HG02588 (cell line): ENCODE results near the gene ADM2.

Source experiments
- ATAC-seq: cut with Tn5 transposase; IDR thresholded peaks from one replicate; pipeline ENCODE4 v1.9.1; 2021; ENCODE audit warnings: mild to moderate bottlenecking, moderate library complexity; ENCODE audit not compliant: unreplicated experiment

Gene ADM2

DNA sequence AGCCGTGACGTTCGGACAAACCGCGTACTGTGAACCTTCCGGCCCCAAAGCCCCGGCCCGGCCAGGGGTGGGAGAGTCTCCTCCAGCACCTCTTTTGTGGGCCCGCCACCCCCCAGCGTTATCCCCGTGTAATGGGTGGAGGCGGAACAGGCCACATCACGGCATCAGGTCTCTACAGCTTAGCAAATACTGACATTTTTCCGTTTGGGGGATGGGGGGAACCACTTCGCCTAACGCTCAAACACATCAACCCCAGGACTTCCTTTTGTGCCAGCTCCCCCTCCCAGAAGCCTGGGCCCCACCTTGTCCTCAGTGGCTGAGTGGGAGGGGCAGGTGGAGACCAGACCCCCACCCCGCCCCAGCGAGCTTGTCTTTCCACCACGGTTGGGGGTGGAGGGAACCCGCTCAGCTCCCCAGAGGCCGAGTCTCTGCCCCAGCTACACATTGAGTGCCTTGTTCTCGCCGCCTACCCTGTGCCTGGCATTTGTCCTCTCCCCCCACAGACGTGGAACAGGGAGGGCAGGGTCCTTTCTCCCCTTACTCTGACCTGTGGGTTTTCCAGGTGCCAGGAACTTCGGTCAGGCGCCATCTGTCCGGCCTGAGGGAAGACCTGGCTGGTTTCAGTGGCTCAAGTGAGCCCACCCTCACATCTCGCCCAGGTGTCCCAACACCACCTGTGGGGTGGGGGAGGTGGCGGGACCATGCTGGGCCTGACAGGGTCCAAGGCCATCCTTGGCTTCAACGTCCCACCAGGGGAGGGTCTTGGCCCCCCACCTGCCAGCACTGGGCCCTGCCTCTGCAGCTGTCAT is 36.1 kb upstream of the ADM2 start:
- no peak for ATAC-seq

DNA sequence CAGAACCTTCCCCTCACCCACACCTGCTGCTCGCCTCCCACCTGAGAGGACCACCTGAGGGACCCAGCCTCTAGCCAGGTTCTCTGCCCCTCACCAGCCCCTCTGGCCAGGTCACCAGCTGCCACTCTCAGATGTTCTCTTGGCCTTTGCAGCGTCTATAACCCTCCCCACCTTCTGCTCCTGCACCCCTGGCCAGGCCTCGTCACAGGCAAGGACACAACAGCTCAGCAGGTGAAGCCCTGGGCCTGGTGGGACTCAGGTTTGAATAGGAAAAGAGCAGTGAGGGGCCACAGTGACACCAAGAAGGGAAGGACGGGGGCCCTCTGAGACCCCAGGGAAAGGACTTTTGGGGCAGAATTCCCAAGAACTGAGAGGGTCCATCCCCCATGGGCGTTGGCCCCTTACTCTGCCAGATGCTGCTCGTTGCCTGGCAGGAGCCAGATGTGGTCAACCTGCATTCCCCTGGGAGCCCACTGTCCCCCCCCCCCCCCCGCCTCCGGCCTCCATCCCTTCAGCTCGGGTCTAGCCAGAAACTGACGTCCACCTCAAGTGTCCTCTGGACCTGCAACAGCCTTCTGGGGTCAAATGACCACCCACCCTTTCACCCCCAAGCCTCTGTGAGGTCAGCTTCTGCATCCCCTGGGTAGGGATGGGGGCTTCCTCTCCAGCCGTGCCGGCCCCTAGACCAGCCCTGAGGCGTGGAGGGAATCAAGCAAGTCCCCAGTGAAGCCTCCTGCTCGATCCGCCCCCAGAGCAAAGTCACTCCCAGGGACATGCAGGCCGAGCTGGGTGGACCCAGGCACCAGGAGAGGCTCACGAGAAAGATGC is 35.2 kb upstream of the ADM2 start:
- no peak for ATAC-seq

DNA sequence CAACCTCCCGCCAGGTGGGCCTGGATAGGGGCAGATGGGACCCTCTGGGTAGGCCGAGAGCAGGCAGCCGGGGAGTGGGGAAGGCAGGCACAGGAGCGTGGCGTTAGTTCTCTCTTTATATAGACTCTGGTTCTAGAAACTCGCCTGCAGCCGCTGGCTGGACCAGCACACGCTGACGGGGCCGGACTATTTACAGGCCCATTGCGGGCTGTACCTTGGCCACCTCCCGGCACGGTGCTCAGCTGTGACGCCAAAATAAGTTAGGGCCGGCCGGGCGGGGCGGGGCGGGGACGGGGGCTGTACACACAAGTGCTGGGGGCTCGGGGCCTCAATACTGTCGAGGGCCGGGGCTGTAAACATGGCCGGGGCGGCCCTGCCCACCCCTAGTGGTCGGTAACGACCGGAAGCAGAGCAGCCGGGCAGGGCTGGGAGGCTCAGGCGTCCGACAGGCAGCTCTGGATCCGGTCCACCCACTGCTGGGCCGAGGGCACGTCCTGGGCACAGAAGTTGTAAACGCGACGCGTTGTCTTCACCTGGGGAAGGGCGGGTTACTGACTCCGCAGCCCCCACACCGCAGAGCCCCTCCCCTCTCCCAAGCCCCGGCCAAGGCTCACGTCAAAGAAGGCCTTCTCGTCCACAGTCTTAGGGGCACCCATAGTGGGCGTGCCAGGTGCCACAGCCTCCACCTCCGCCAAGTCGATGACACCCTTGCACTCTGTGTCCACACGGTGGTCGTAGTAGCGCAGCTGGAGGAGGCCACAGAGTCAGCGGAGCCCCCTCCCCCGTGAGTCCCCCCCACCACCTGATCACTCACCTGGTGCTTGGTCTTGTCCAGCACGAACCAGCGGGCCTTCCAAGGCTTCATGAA is 34.4 kb upstream of the ADM2 start:
- no peak for ATAC-seq

DNA sequence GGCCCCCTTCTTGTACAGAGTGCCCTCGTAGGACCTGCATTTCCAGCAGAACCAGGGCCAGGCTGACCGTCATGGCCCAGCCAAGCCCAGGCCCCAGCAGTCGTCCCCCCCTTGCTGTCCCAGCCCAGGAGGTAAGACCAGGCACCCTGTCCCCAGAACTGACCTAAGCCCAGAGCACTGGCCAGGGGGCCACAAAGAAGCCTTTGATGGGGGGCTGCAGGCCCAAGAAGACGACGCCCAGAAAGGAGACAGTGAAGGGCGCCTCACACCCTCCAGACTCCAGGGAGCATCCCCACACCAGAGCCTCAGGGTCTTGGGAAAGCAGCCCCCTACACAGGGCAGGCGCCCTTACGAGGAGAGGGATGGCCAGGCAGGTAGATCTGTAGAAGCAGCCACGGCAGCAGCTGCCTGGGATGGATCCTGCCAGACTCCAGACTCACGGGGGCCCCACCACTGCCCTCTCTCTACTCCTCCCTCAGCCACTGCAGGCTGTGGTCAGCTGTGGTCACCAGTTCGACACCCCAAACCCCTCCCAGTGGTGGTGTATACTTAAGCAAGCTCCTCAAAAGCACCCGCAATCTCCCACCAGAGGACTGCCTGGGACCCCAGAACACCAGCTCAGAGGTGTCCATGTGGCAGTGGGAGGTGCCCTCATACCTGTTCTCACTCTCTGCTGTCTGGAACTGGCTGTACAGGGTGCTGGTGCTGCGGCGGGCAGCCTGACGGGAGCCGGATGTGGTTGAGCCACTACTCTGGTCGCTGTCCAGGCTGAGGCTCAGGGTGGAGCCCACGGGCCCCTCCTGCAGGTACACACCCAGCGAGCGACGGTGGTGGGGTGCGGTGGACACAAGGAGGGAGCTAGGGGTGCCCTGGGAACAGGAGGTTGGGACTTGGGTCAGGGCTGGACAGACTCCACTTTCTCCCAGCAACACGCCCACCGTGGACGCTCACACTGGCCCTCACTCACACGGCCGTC is 33.5 kb upstream of the ADM2 start:
- no peak for ATAC-seq

DNA sequence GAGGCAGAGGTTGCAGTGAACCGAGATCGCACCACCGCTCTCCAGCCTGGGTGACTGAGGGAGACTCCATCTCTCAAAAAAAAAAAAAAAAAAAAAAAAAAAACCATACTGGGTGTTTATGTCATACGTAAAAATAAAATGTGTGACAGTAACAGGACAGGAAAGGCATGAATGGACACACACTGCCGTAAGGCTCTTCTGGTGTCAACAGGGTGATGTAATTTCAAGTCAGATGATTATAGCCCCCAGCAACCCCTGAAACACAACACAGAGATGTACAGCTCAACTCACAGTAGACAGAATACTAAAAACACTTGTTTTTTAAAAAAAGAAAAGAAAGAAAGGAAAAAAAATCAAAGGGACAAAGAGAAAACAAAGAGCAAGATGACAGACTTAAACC is 28.7 kb upstream of the ADM2 start:
- ATAC-seq, result no peak

DNA sequence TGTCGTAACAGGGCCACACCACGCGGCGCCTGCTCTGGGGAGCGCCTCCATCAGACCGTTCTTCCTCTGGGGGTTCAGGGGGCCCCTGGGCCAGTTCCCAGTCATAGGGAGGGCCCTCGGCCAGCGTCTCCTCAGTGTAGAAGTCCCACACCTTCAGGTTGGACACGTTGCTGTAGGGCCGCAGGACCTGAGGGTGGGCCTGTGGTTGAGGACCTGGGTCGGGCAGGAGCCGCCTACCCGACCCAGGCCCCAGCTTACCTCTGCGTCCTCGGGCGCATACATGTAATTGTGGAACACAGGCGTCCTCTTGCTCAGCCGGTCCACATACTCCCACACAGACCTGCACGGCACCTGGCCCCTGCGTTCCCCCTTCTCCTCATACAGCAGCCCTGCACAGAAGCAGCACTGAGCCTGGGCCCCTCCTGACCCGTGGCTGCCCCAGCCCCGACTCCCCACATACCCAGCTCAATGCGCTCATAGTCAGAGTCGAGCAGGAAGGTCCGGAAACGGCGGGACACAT is 26.7 kb upstream of the ADM2 start:
- ATAC-seq, result no peak

DNA sequence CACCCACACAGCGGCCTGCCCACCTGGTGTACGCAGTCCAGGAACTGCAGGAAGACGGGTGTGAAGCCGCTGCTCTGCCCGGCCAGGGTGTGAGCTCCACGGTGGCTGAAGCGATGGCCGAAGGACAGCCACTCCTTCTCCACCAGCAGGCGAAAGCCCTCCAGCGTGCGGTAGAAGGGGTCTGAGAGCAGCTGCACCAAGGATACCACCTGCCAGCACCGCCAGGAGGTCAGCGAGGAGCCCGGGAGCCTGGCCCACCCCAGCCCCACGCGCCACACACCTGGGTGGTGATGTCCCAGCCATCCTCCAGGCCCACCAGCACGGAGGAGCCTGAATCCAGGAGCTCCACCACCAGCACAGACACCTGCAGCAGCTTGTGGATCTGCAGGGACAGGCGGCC is 26.1 kb upstream of the ADM2 start:
- ATAC-seq, result no peak

DNA sequence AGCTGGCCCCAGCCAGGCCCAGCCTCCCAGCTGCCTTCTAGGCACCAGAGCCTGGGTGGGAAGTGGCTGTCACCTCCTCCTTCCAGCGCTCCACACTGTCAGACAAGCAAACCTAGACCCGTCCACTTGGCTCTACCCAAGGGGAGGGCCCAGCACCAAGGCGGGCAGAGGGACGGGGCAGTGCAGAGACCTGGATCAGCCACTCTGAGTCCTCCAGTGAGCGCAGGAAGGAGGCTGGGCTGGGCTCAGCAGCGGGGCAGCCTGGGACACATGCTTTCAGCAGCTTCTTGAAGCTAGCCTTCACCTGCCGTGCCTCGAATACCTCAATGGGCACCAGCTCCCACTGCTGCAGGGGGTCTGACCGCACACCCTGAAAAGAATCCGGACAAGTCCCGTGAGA is 25.3 kb upstream of the ADM2 start:
- no peak for ATAC-seq

DNA sequence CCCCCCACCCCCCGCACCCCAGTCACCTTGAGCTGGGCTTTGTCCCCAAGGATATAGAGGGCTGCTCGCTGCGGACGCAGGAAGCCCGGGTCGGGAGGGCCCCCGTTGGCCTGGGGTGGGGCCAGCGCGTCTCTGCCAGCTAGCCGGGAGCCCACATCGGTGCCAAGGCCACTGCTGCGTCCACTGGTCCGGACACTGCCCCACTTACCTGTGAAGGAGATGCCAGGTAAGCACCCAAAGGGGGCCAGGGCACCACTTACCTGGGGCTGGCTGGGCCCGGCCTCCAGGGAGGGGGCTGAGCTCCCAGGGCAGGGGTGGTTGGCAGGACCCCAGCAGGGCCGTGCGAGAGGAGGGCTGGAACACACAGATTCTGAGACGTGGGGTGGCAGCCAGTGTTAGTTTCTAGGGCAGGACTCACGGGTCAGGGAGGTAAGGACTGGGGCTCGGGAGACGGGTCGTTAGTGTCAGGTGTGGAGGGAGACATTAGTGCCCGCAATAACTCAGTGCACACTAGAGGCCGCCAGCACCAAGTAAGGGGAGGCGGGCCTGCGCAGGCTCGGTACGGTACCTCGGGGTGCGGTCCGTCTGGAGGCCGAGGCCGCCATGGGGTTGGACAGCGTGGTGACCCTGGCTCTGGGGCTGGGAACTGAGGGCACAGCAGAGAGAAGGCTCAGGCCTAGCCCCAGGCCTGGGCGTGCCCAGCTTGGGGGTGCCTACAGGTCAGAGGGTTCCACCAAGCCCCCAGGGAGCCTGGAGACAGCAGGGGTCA is 24.7 kb upstream of the ADM2 start:
- ATAC-seq, result no peak

DNA sequence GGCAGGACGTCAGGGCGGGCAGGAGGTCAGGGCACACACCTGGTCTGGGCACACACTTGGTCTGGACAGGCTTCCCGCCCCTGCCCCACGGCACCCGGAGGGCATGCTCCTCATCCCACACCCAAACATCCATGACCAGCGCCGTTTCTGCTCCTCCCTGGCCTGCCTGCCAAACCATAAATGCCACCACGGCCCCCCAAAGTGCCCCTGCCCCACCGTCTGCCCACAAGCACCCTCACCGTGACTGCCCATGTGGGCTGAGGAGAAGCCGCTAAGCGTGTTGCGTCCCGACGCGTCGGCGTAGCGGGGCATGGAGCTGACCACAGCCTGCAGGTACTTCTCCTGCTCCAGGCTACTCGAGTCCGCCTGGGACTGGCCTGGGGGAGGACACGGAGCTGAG is 22.3 kb upstream of the ADM2 start:
- ATAC-seq, result no peak

DNA sequence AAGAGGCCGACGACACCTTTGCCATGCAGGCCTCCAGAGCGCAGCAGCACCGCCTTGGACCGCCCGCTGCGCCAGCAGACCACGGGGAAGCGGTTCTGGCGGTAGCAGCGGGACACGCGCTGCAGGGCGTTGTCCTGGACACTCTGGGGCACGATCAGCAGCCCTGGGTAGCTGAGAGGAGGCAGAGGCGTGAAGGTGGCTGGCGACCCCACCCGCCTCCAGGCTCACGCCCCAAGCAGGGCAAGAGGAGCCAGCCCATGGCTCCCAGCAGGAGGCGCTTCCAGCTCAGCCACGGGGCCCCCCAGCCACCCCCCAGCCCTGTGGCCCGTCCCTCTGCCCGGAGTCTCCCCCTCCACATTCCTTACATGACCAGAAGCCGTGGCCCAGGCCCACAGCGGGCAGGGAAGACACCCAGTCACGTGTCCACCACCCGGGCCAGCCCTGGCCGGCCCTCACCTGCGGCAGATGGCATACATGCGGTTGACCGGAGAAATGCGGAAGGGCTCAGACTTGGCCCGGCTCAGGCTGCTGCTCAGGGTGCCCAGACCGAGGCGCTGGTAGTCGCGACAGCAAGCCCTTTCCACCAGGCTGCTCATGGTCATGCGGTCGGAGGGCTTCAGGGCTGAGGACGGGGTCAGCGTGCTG is 21.7 kb upstream of the ADM2 start:
- no peak for ATAC-seq

DNA sequence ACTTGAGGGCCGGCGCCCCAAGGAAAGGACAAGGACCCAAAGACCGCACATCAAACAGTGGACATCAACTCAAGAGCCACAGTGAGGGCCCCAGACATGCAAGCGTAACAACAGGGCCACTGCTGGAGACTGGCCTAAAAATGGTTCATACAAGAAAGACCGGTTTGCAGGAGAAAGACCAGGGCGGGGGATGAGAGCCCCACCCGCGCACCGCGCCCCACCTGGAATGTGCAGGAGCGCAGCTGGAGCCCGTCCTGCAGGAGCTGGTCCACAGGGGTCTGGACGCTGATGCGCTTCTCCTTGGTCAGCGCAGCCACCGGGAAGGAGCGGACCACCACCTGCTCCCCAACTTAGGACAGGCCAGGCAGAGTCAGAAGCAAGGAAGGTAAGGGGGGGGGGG is 20.4 kb upstream of the ADM2 start:
- no peak for ATAC-seq

DNA sequence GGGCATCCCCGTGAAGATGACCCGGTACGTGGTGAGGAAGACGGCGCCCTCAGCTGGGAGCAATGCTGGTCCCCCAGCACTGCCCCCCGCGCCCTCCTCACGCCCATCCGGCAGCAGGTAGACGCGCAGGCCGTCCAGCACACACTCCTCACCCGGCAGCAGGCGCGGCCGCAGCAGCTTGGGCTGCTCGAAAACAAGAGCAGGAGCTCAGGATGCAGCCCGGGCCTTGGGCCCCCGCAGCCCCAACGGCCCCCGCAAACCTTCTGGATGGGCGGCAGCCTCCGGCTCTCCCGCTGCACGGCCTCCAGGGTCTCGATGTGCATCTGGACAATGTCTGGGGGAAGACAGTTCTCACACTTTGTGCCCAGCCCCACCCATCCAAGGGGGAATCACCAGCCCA is 19.8 kb upstream of the ADM2 start:
- no peak for ATAC-seq

DNA sequence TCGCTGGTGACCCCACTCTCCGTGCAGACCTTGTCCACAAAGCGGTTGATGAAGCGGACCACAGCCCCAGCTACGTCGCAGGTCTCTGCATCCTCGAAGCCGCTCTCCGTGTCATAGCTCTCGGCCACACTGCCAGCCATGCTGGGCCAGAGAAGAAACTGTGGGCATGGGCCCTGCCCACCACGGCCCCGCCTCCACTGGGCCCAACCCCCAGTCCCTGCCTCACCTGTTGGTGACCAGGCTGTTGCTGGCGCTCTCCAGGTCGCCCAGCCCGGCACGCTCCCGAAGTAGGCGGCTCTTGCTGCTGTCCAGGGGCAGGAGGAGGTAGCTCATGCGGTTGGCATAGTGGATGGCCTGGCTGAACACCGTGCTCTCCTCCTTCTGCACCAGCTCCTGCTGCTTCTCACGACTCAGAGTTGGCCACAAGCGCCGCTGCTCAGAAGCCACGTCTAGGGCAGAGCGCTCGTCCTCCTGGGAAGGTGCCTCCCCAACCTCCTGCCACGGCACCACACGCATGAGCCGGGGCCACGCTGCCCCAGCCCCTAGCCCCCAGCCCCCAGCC is 19.3 kb upstream of the ADM2 start:
- no peak for ATAC-seq

DNA sequence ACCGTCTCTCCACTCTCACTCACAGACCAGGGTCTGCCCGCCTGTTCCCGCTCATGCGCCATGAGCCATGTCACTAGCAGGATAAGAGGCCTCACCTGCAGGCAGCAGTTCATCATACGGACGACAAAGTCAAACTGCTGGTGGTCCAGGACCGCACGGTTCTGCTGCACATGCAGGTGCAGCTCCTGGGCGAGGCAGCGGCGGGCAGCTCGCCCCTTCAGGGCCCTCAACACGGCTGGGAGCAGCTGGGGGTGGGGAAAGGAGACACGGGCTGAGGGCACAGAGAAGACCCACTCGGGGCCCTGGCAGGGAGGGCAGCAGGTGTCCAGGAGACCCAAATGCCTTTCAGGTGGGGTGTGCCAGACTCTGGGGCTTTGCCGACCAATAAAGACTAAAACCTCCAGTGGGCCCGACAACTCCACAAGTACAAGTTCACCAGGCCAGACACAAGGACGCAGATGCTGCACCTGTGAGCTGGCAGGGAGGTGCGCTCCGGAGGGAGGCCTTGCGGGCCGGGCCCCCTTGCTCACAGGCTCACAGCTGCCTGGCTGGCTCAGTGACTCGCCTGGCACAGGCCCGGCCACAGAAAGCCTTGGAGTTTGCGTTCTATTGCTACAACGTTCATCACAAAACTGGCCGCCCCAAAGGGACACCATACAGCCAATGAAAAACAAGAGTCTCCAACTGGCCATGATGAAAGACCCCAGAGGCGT is 18.0 kb upstream of the ADM2 start:
- ATAC-seq, result no peak

DNA sequence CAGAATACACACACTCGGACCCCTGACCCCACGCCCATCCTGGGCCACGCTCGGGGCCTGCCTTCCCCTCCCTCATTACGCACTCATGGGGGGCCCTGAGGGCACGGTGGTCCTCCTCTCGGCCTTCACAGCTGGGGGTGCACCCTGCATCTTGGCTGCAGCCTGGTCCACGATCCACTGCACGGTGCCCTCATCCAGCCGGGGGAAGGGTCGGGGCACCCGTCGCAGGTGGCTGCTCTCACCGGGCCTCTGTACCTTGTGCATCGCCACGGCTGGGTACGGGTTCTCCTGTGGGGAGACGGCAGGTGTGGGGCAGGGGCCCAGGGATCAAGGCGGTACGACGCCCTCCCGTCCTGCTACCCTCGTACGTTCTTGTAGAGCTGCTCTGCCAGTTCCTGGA is 16.9 kb upstream of the ADM2 start:
- ATAC-seq, result no peak

DNA sequence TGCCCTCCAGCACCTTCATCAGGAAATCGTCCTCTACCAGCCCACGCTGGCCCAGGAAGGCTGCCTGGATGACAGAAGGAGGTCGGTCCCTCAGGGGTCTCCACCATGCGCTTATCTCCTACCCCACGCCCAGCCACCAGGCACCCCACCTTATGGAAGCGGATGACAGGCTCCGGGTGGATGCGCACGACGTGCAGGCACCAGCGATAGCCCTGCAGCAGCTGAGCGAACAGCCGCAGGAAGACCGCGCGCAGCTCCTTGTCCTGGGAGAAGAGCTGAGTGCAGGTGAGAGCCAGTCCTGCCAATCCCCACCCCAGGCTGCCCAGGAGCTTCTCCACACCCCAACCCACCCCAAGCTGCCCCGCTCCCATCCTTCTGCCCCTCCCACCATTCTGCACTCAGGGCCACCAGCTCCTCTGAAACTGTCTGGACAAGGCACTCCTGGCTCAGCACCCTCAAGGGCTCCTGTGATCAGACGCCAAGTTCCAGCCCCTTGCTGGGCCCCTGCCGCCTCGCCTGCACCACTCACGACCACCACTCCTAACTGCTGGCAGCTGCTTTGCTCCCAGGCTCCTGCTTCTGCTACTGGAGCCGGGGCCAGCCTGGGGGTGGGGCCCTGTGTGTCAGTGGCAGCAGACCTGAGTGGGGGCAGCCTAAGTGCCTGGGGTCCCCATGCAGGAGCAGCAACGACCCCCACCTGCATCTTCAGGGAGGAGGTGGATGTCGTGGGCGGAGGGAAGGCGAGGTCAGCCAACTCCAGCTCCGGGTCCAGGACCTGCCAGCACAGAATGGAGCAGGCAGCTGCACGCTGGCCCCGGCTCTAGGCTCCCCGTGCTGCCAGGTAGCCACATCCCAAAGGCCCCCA is 16.0 kb upstream of the ADM2 start:
- ATAC-seq, result no peak
